AG04450 (cell line): ENCODE measurements around the gene SPAG5. TPM values are rescaled to one million over a fixed set of nuclear protein-coding genes. Genes with fewer than 3 reads are reported as not detected.
A peak's percentile ranks its signal among the peaks of the same experiment; 100 is the strongest.
"Not testable (repeated sequence)": the region's sequence is repeated elsewhere in the genome, so short reads cannot be mapped to it uniquely, and the experiment has no call there.

Experiments
- CTCF ChIA-PET: fragments of 300-600, 350-600 bp; formaldehyde crosslinking; extraction: SDS; loops from one replicate; lab custom pipeline; 2022; ENCODE audit warnings: antibody characterized with exemption, inconsistent platforms; lab: Charles Lee
- POLR2A ChIA-PET: fragments of 350-600 bp; formaldehyde crosslinking; extraction: SDS; loops from one replicate; lab custom pipeline; 2021; ENCODE audit warnings: antibody characterized with exemption, inconsistent platforms; lab: Yijun Ruan, JAX
- DNase-seq: peaks from one replicate; pipeline ENCODE4 v3.0.0-alpha.2; 2011; ENCODE audit warnings: low read depth, low spot score
- H3K27ac ChIP-seq: one replicate; pipeline ENCODE4 v1.5.1; 2012; ENCODE audit warnings: low read depth, low read length, control low read depth
- H3K27me3 ChIP-seq: one replicate; pipeline ENCODE4 v1.6.0; 2012; ENCODE audit warnings: low read length; ENCODE audit not compliant: control insufficient read depth, insufficient read depth
- H3K4me3 ChIP-seq: 2 replicates; pipeline ENCODE4 v1.5.1; 2011; ENCODE audit warnings: mild to moderate bottlenecking, low read depth, low read length, control low read depth
- H3K9me3 ChIP-seq: 2 replicates; pipeline ENCODE4 v1.5.1; 2012; ENCODE audit warnings: low read length; ENCODE audit not compliant: control insufficient read depth, insufficient read depth
- polyA plus RNA-seq: library from polyadenylated mRNA; depleted of rRNA; stranded (reverse); fragments of >200 nt; gene quantifications from 2 replicates; pipeline ENCODE4 v1.2.3, GENCODE V29; 2011
- TF ChIP-seq, protein P1 (sequence below): IDR thresholded peaks from 2 replicates; pipeline ENCODE4 v1.5.1; 2011; ENCODE audit warnings: low read depth, low read length, control low read depth, inconsistent platforms

The SPAG5 gene
- polyA plus RNA-seq, 1 experiment = 17.4 TPM

DNA sequence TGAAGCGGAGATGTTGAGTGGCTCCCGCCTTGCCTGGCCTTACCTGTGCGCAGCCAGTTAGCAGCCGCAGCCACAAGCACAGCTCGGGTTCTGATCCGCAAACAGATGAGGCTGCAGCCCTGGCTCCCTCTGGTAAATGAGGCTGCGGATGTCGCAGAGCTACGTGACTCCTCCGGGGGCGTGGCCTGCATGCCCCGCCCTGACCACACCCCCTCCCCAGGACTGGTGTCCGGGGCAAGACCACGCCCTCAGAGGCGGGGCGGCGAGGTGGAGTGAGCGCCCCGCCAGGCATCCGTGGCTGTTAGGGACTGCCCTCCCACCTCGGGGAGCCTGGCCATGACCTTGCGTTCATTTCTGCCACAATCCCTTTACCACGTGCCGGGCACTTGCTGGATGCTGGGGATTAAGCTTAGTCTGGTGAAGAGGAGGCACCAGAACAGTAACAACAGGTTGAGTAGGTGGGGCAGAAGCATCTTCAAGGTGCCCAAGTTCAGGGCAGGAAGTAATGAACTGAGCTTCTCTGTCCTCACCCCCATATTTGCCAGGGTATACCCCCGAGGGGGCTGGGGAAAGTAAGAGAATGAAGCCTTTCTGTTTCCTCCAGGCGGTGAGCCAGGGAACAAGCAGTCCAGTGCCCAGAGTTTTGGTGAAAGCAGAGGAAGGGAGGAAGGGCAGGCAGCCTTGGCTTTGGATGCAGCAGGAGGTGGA is 21.9 kb downstream of the SPAG5 start, which contains the start of gene ALDOC:
ALDOC (minus strand) TSS at position 138 of the 708 bp plus-strand sequence. CDS start 1,363 bp downstream, outside the sequence.
- no peaks in the 10 kb centered on the region for H3K27me3 ChIP-seq
- DNase-seq = peak; percentile 71
- H3K9me3 ChIP-seq = no peaks in the 10 kb centered on the region; the same call in 1 of the 2 replicates
- CTCF ChIA-PET = interaction anchor here (1.0 kb wide), 1 partner anchor 17 kb away, joined by 3 read pairs; no protein-coding TSS in a partner anchor
- POLR2A ChIA-PET = no interaction called here
- no peak within 1 kb of the TSS for H3K27ac ChIP-seq
- H3K4me3 ChIP-seq = peak within 1 kb of the TSS; percentile 47
- TF ChIP-seq, protein P1, sequence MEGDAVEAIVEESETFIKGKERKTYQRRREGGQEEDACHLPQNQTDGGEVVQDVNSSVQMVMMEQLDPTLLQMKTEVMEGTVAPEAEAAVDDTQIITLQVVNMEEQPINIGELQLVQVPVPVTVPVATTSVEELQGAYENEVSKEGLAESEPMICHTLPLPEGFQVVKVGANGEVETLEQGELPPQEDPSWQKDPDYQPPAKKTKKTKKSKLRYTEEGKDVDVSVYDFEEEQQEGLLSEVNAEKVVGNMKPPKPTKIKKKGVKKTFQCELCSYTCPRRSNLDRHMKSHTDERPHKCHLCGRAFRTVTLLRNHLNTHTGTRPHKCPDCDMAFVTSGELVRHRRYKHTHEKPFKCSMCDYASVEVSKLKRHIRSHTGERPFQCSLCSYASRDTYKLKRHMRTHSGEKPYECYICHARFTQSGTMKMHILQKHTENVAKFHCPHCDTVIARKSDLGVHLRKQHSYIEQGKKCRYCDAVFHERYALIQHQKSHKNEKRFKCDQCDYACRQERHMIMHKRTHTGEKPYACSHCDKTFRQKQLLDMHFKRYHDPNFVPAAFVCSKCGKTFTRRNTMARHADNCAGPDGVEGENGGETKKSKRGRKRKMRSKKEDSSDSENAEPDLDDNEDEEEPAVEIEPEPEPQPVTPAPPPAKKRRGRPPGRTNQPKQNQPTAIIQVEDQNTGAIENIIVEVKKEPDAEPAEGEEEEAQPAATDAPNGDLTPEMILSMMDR = no peak

DNA sequence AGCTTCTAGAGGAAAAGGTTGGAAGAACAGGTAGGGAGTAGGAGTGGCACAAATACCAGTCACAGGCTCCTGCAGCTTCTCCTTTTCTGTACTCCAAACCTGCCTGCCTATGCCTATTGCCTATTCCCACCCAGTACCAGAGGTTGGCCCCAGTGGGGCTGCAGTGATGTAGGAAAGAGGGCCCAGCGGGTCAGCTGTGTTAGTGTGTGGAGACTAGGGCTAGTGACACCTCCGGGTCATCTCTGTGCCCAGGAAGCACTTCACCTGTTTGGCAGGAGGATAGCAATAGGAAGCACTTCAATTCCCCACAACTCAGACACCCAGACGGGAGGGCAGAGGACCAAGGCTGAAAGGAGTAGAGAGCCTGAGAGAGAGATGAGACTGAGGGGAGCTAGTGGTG is 22.8 kb downstream of the SPAG5 start:
- DNase-seq, H3K4me3 ChIP-seq, POLR2A ChIA-PET, H3K27me3 ChIP-seq, H3K9me3 ChIP-seq, CTCF ChIA-PET, H3K27ac ChIP-seq: not testable (repeated sequence)

DNA sequence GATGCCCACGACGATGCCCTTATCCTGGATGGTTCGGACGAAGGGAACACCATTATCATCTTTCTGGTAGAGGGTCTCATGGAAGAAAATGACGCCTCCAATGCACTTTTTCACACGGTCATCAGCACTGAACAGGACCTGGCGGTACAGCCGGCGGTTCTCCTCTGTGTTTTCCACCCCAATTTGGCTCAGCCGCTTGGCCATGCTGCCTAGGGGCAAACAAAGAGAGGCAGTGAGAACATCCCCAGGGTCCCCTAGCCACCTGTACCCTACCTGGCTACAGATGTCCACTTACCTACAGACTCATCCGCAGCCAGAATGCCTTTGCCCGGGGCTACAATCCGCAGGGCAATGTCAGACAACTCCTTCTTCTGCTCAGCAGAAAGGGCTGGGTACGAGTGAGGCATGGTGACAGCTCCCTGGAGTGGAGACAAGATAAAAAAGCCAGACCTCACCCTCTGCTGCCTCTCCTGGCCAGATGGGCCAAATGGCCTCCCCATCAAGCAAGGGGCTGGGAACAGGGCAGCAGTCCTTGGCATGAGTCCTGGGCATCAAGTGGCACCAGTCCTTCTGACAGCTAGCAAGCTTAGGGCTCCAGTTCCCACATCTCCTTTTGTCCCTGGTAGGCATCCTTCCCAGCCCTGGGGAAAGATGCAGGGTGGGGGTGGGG is 23.6 kb downstream of the SPAG5 start:
- TF ChIP-seq, protein P1 = no peak
- POLR2A ChIA-PET = no interaction called here
- no peaks in the 10 kb centered on the region for H3K27me3 ChIP-seq
- DNase-seq = no peak
- no peak overlapping the region for H3K4me3 ChIP-seq
- H3K27ac ChIP-seq = no peak overlapping the region
- CTCF ChIA-PET = no interaction called here
- no peaks in the 10 kb centered on the region; the same call in 1 of the 2 replicates for H3K9me3 ChIP-seq

DNA sequence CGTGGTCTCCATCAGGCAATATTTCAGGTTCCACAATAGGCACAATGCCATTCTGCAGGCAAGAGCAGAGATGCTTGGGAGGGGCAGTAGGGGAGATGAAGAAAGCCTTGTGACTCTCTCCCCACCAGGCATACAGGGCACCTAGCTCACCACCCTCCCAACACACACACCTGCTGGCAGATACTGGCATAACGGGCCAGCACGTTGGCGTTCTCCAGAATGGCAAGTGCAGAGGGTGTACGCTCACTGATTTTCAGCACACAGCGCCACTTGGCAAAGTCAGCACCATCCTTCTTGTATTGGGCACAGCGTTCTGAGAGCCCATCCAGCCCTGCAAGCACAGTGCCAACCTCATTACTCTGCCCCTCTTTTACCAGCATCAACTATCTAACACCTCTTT is 24.3 kb downstream of the SPAG5 start:
- Histone ChIP-seq H3K4me3 (no peak overlapping the region), H3K27ac (no peak overlapping the region), H3K27me3 (no peaks in the 10 kb centered on the region), H3K9me3 (no peaks in the 10 kb centered on the region; the same call in 1 of the 2 replicates)
- DNase-seq = no peak
- TF ChIP-seq, protein P1 = no peak
- CTCF ChIA-PET = no interaction called here
- POLR2A ChIA-PET = no interaction called here

DNA sequence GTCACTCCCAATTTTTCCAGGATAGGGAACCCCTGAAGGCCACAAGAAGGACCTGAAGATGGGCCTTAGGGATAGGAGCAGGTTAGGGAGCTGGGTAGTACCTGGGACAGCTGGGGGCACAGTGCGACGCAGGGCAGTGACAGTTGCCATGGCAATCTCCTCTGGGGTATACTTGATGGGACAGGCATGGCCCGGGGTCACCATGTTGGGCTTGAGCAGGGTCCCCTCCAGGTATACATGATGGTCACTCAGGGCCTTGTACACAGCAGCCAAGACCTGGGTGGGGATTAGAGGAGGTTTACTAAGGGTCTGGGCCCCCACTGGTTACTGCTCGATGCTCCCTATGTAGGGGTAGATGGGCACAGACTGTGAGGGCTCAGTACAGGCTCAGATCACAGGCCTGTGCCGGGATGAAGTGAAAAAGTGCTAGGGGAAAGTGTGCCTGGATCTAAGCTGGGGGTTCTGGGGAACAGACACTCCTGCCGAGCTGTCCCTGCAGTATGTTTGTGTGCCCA is 24.8 kb downstream of the SPAG5 start:
- Histone ChIP-seq H3K27me3 (no peaks in the 10 kb centered on the region), H3K27ac (no peak overlapping the region), H3K9me3 (no peaks in the 10 kb centered on the region; the same call in 1 of the 2 replicates), H3K4me3 (no peak overlapping the region)
- TF ChIP-seq, protein P1 = no peak
- ChIA-PET CTCF (no interaction called here), POLR2A (no interaction called here)
- DNase-seq = no peak
